HG02884 (cell line): ENCODE measurements around the gene CAMK2B.

Source experiments
- ATAC-seq: cut with Tn5 transposase; IDR thresholded peaks from one replicate; pipeline ENCODE4 v1.9.1; 2021; ENCODE audit warnings: mild to moderate bottlenecking, moderate library complexity; ENCODE audit not compliant: unreplicated experiment

The CAMK2B gene

DNA sequence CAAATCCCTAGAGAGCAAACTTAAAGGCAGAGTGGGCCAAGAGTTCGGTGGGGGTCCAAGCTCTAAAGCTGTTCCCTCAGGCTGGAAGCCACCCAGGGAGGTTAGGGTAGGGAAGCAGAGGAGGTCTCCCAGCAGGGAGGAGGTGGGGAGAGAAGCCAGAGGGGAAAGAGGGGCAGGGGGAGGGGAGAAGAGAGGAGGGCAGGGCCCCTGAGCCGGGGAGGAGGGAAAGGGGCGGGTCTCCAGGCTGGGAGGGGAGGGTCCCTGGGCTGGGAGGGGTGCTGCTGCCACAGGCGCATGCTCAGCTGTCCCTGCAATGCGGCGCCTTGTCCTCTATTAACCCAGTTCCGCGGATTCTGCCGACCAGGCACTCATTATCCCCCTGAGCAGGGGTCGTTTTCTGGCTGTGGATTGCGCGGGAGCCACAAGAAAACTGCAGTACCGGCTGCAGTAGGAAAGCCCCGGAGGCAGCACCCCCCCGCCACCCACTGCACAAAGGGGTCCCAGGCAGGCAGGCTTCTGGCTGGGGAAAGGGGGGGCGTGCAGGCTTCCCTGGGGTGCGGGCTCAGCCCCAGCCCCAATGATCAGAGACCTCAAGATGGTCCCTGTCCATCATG lies 49.3 kb downstream of the CAMK2B start:
- ATAC-seq = no peak

DNA sequence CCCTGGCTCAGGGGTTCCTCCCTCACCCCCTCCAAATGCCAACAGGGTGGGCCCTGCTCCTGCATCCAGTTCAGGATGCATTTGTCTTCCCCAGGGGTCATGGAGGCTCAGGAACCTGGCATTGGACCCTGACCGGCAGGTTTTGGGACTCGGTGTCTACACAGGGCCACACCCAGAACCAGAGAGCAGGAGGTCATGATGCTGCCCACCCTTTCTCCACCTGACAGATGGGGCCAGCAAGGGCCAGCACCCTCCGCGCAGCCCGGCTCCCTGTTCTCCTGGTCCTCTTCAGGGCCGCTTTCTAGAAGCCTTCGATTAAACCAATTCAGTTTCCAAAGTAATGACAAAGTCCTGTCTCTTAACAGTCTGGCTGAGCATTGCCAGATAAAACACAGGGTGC lies 50.2 kb downstream of the CAMK2B start:
- ATAC-seq = no peak

DNA sequence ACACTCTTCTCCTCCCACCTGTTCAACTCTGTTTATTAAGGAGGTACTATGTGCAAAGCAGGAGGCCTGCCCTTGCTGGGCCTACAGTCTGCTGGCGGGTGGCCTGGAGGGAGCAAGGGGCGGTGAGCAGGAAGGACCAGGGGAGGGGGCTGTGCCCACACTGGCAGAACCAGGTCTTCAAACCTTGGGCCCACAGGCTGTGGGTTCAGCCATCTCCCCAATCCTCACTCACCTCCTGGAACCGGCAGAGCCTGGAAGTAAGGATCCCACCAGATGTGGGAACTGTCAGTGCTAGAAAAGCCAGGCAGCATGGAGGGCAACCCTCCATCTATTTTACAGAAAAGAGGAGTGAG lies 50.8 kb downstream of the CAMK2B start:
- ATAC-seq = no peak

DNA sequence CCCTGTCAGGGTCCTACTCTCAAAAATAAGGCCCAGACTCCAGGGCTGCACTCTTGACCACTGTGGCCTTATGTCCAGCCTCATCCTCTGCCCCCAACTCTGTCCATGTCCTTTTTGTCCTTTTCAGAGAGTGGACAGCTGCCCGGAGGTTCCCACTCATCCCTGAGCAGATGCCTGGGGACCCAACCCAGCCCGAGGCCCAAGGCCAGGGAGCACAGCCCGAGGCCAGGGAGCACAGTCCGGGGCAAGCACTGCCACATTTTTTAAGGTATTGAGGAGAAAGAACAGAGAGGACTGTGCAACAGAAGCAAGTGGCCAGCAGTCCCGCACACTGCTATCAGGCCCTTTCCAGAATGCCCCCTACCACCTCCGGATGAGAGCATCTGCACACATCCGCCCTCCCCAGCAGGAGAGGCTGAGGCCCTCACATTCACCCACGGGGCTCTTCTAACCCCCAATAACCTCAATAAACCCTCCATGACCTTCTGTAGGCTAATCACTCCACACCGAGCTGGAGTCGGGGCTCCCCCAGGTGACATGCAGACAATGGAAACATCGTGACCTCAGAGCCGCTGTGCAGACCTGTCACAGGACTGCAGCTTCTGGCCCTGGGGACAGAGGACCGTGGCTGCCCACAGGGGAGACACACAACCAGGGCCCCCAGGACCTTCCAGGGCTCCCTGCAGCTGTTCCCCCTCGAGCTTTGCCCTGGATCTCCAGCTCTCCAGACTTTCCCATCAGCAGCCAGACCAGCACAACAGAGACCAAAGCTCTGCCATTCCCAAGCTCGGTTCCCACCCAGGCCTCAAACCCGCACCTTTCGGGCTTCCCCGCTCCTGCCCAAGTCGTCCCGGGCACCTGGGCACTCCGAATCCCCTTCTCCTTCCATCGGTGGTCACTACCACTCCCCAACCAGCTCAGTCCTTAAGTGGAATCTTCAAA lies 51.4 kb downstream of the CAMK2B start:
- ATAC-seq = no peak

DNA sequence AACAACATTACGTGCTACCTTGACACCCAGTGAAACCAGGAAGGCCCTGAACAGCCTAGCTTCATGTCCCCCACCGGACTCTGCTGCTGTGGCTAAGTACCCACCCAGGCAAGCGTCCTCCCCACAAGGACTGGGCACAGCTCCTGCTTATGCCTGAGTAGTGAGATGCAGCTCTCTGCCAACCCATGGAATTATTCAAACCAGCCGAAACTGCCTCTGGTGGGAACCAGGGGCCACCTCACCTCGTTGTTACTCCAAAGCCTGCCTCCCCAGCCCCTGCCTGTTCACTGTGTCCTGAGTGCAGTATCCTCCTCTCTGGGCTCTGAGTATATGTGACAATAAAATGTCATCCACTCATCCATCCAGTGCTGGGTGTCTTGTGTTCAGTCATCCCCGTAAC lies 52.4 kb downstream of the CAMK2B start:
- ATAC-seq = no peak

DNA sequence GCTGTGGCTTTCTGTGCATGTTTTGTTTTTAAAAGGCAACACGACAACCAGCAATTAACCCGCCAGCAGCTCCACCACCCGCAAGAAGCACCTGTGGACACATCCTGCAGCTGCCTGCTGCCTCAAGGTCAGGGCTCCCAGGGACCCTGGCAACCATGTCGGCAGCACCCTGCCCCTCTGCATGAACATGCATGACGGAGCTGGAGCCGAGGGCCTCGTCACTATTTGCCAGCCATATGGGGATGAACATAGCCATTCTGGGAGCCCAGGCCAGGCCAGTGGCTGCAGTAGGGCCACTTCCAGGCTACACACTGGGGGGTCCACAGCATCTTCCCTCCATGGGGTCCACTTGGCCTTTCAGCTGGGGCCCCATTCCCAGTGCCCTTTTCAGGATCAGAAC lies 52.9 kb downstream of the CAMK2B start:
- ATAC-seq = no peak

DNA sequence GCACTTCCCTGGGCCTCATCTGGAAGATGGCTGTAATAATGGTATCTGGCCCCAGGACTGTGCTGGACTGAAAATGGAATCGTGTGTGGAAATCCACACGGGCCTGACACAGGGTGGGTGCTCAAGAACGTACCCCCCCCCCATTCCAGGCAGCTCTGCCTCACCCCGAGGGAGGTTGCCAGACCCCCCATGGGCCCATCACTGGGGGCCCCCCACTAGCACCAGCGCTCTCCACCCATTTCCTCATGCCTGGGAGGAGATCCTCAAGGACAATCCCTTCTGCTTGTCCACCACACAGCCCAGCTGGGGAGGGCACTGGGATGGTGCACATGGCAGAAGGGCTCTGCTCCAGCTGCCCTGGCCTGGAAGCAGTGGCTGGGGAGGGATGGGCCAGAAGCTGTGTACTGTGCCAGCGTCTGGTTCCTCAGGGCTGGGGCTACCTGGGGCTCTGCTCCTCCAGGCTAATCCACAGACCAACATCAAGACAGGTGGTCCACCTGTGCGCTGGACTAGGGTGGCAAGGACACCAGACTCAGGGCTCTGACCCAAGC lies 55.4 kb downstream of the CAMK2B start:
- no peak for ATAC-seq

DNA sequence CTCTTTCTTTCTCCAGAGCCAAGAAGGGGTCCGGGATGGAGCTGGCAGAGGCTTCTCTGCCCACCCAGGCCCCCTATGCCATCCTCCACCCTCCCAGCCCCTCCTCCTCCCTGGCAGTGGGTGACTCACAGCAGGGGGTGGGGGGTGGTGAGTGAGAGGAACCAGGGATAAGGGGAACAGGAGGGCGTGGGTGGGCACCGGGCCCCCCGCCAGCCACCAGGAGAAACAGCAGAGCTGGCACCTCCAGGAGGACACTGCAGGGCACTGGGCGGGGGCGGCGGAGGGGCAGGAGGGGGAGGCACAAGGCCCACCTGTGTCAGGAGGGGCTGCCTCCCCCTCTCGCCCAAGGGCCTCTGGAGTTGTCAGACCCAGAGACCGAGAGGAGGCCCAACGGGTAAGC lies 56.0 kb downstream of the CAMK2B start:
- ATAC-seq = no peak

DNA sequence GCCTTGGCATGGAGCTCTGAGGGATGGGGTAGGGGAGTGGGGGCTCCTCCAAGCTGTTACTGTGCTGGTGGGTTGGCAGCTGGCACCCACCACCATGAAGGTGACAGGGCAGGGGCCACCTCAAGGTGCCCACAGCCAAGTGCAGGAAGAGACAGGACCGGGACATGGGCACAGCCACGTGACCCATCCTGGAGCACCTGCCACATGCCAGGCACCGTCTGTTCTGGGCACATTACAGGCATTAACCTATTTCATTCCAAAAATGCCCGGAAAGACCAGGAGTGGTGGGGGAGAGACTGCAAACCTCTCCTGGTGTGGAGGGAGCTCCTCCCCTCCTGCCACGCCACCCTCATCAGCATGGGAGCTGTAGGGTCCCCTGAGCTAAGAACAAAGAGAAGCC lies 56.7 kb downstream of the CAMK2B start:
- no peak for ATAC-seq

DNA sequence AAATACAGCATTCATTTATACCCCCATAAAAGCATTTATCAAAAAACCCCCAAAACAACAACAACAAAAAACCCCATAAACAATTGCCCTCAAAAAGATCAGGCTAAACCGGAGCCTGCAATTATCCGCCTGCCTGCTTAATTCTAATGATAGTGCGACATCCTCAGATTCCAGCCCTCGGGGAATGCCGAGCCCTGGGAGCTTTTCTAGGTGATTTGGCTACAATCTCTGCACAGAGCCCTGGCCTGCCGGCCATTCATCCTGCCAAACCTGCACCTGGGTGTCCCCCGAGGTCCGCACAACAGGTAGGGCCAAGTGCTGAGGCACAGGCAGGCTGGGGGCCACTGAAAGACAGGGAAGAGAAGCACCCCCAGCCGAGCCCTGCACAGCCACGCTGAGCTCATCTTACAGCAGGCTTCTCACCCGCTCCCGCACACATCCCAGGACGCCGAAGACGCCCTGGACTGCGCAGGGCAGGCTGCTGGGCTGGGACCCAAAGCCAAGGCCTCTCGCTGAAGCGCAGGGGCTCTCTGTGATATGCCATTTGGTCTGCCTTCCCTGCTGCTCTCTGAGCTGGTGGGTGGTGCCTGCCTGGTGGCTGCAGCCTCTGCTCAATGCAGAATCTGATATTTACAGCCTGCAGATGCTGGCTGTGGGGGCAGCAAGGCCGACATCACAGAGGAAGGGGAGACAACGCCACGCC lies 57.5 kb downstream of the CAMK2B start:
- ATAC-seq = no peak

DNA sequence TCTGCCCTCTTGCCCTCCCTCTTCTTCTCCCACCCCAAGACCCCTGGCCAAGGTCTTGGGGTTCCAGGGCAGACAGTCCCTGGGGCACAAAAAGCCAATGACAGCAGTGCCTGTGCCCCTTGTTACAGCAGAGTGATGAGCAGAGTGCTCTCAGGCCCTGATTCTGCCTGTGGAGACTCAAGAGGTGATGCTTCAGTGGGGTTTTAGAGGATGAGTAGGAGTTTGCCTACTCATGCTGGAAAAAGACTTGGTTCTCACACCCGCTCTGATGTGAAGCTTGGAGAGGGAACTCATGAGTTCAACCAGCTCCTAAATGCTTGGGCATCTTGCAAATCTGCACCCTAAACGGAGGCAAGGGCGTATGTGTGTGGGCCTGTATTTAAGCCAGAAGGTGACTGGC lies 58.2 kb downstream of the CAMK2B start:
- ATAC-seq = no peak

DNA sequence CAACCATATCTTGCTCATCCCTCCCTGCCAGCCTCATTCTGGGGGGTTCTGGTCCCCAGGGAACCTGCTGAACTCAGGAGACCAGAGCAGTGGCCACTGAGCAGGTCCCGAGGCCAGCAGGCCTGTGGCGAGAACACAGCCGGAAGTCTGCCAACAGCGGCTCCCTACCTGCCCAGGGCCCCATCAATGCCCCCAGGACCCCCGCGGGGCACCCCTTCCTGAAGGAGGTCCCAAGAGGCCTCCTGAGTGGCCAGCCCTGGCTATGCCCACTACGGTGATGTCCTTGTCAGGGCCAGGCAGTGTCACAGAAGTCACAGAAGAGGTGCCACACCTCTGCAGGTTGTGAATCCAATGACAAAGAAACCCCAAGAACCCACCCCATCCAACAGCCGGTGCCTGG lies 58.9 kb downstream of the CAMK2B start:
- no peak for ATAC-seq

DNA sequence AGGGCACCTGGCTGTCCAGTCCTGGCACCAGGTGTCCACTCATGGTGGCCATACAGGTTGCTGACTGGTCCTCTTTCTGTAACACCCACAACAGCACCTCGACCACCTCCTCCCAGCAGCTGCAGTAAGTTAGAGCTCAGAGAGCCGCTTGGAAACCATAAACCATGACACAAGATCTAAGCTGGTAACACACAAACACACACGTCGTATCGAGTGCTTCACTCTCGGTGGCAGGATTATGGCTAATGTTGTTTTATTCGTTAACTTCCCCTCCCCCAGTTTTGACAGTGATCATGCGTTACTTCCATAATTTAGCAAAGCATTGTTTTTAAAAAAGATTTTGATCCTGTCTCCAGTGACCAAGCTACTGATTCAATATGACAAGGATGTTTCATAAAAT lies 59.7 kb downstream of the CAMK2B start:
- no peak for ATAC-seq

DNA sequence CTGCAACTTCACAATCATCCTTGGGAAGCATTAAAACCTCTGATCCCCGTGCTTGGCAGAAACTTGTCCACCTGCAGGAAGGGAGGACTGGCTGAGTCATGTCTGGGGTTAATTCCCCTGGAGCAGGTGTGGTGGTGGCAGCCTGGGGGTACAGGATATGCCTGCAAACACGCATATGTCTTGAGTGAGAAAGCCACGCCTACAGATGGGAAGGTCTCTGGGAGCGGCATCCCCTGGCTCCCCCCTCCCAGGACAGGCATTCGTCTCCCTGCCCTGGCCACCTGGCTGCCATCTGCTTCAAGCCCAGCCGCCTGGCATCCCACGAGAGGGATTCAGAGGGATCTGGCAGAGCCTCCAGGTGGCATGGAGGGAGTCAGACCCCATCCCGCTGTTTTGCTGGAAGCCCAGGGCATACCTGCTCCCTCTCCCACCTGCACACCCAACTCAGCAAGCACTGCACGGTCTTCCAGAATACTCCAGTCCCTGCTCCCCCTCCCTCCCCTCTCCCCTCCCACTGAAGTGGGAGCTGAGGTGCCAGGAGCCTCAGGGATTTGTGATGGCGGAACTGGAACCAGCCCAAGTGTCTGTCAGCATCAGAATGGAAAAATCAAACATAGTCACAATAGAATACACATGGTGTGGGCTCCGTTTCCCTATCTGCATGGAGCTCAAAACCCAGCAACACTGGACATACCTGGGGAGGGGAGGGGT lies 61.0 kb downstream of the CAMK2B start:
- no peak for ATAC-seq

DNA sequence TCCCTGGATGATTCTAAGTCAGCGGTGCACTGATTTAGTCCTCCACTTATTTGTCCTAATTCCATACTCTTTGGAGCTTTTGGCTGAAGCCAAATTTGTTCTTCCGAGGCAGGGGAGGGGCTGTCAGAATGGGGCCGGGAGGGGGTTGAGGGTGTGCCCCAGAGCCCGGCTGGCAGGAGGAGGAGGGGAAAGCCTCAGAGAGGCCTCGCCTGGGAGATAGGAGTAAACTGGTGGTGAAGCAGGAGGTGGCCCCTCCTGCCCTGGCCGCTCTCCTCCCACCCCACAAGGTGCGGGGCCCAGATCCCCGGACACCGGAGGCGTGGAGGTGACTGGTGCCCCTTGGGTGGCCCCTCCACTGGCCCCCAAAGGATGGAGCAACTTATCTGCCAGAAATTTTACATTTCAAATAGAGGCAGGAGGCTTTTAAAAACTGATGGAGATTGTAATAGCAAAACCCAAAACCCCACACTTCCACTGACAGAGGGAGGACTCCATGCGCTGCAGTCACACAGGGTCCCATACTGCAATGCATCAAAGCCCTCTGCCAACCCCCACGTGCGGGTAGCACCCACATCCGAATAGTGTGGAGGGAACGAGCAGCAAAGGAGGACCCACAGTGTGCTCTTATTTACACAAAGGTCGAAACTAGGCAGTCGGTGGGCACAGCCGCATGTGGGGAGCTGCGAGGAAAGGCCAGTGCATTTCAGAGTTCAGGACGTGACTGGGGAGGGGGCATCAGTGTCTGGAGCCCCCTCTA lies 61.9 kb downstream of the CAMK2B start:
- ATAC-seq = no peak

DNA sequence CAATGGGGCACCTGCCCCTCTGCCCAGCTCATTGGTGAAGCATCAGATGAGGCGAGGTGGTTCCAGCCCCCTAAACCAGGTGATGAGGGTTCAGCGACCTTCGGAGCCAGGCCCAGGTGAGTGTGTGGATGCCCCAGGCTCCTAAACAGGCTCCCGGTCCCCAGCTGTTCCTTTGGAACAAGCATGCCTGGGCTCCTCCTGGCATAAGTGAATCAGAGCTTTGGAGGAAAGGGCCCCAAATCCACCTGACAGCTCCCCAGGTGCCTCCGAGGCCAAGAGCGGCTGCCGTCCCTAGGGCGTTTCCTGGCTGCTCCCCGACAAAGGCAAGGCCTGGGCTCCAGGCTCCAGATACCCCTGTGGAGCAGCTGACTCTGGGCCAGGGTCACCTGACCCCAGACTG lies 63.4 kb downstream of the CAMK2B start:
- ATAC-seq = no peak

DNA sequence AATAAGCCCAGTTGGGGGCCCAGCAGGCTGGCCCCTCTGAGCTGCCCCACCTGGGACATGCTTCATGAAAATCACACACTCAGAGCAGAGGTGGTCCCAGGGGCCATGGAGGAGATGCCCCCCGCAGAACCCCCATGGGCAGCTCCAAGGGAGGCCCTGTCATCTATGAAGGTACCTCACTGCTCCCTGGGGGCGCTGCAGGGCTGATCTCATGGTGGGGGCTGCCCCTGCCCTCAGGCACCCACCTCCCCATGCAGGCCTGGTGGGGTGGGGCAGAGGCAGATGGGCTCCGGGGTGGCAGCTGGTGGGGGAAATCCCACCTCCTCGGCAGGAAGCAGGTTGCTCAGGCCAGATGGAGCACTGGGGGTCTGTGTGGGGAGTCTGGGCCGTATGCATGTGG lies 64.2 kb downstream of the CAMK2B start:
- ATAC-seq = no peak

DNA sequence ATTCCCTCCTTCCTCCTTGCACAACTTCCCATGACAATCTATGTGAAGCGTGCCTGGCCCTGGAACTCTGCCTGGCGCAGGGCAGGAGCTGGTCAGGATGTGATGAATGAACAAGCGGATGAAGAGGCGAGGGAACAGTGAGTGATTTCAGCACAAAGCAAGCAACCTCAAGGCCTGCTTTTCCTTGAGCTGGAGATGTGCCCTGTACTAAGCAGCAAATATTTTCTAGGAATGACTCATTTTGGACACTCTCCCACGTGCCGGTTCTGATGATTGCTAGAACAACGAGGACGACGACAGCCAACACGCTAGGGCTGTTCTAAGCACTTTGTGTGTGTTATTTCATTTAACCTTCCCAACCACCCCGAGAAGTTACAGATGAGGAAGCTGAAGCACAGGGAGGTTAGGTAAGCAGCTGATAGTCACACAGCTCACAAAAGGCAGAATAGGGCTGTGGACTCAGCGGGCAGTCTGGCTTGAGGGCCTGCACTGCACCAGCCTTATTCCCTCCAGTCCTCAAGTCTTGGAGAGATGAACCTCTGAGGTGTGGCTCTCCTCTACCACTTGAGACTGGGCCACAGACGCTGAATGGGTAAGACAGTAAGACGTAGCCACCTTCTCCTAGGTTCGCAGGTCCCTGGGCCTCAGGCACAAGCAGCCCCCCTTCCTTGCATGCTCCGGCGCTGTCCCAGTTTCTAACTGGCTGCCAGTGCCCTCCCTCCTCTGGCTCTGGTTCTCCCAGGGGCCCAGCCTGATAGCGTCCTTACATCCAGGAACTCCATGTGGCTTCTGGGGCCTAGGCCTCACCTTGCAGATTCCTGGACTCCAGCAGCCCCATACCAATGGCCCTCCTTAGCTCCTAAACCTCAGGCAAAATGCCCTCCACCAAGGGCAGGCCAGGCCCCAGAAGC lies 65.6 kb downstream of the CAMK2B start:
- no peak for ATAC-seq

DNA sequence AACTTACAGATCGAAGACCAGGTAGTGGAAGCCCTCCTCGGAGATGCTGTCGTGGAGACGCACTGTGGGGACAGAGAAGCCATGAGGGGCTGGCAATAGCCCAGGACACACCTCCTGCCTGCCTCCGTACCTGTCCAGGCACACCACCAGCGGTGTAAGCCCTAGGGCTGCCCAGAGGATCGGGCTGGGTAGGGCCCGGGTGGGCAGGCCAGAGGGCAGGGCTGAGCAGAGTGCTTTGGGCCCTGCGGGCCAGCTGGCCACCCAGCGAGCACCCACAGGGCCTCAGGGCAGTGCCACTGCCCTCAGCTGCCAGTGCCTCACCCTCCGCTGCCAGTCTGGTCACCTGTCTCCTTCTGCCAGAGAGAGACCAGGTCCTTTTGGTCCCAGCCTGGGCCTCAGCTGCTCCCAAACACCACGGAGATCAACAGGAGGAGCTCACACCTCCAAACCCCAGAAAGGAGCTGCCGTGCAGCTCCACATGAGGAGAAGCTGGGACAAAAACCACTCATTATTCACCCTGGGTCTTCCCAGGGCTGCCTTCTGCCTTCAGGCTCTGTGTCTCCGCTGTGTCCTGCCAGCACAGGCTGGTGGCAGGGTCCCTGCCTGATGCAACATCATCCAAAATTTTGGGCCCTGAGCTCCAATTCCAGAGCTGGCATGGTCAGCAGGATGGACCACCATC lies 66.4 kb downstream of the CAMK2B start:
- ATAC-seq = no peak
